ENCODE results near the gene TEX13D. TPM values are rescaled to one million over a fixed set of nuclear protein-coding genes. Genes with fewer than 3 reads are reported as not detected.

Gene TEX13D
- total RNA-seq, 1 donor from 2014 or later: not detected

DNA sequence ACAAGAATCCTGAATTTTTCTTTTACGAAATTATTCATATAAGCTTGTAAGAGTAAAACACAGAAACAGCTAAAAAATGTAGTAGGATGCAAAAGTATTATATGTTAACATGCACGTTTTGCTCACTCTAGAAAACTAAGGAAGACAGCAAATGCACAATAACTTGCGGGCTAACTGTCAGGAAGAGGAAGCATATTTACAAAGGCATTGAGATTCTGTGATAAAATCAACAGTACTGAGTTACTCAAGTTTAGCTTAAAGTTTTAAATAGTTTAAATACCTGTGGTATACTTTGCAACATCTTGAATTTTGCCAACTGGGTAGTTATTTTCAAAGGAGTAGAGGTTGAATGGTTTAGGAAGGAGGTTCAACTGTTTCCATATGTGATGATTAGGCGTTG is 50.9 kb downstream of the TEX13D start:
- Mint-ChIP-seq H3K4me3 (ENCODE audit: unreplicated experiment) (no peak overlapping the region), H3K9me3 (ENCODE audit: unreplicated experiment) (no peaks in the 10 kb centered on the region), H3K27me3 (ENCODE audit: unreplicated experiment) (no peaks in the 10 kb centered on the region), H3K36me3 (ENCODE audit: low read depth, unreplicated experiment) (no peaks in the 10 kb centered on the region), H3K4me1 (ENCODE audit: unreplicated experiment) (no peaks in the 10 kb centered on the region), H3K27ac (ENCODE audit: unreplicated experiment) (no peak overlapping the region)
- TF ChIP-seq, protein P1, sequence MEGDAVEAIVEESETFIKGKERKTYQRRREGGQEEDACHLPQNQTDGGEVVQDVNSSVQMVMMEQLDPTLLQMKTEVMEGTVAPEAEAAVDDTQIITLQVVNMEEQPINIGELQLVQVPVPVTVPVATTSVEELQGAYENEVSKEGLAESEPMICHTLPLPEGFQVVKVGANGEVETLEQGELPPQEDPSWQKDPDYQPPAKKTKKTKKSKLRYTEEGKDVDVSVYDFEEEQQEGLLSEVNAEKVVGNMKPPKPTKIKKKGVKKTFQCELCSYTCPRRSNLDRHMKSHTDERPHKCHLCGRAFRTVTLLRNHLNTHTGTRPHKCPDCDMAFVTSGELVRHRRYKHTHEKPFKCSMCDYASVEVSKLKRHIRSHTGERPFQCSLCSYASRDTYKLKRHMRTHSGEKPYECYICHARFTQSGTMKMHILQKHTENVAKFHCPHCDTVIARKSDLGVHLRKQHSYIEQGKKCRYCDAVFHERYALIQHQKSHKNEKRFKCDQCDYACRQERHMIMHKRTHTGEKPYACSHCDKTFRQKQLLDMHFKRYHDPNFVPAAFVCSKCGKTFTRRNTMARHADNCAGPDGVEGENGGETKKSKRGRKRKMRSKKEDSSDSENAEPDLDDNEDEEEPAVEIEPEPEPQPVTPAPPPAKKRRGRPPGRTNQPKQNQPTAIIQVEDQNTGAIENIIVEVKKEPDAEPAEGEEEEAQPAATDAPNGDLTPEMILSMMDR (IDR thresholded peaks at IDR 0.05; ENCODE audit: unreplicated experiment): no peak
- no peak for DNase-seq (ENCODE audit: low spot score)

DNA sequence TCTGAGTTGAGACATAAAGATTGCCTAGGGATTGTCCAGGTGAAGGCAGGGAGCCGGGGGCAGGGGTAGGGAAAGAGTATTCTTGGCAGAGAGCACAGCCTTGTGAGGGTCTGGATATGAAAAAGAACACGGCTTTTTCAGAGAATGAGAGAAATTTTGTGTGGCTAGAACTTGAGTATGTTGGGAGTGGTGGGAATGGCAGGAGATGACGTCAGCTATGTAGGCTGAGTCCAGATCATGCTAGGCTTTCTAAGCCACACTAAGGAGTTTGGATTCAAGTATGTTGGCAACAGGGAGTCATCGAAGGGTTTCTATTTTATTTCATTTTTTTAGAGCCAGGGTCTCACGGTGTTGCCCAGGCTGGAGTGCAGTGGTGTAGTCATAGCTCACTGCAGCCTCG is 53.9 kb downstream of the TEX13D start:
- Mint-ChIP-seq H3K27ac (ENCODE audit: unreplicated experiment) (no peak overlapping the region), H3K27me3 (ENCODE audit: unreplicated experiment) (no peaks in the 10 kb centered on the region), H3K4me1 (ENCODE audit: unreplicated experiment) (no peaks in the 10 kb centered on the region)

More for the DNA sequence above, 53.9 kb downstream of the TEX13D start:
- DNase-seq (ENCODE audit: low spot score): no peak
- no peaks in the 10 kb centered on the region for H3K36me3 Mint-ChIP-seq (ENCODE audit: low read depth, unreplicated experiment)
- H3K9me3 Mint-ChIP-seq (ENCODE audit: unreplicated experiment): no peaks in the 10 kb centered on the region
- TF ChIP-seq, protein P1 (IDR thresholded peaks at IDR 0.05; ENCODE audit: unreplicated experiment): no peak
- no peak overlapping the region for H3K4me3 Mint-ChIP-seq (ENCODE audit: unreplicated experiment)

Other genes starting within 250 kb of the TEX13D start
- gene SH2D1A, start 13.9 kb downstream of the TEX13D start, total RNA-seq (ENCODE audit: unreplicated experiment): not detected

Measured in endothelial cell (in vitro differentiated cells).